Gastrocnemius medialis (tissue), 4 donors: ENCODE results near the gene IL15.

ENCODE experiments used
- CTCF ChIP-seq, 5 experiments: fragments of 450-650 bp in 3 of 5; fragments of 200-600 bp in 2 of 5; sonication (generic) in 2 of 5; IDR thresholded peaks in 4 of 5; conservative IDR thresholded peaks in 1 of 5; 1 replicate in 4 of 5; 2 replicates in 1 of 5; pipeline ENCODE4 v1.5.1; 2016 to 2019; ENCODE audit warnings: antibody characterized with exemption in 5 of 5, mild to moderate bottlenecking in 3 of 5, moderate library complexity in 3 of 5
- POLR2A ChIP-seq, 2 donors: fragments of 450-650 bp; IDR thresholded peaks; one replicate each; pipeline ENCODE4 v1.6.1; 2017; ENCODE audit warnings: antibody characterized with exemption in 2 of 2, mild to moderate bottlenecking in 2 of 2, moderate library complexity in 2 of 2

GRCh38 chr4:141692081-141692480 lies 55.7 kb downstream of the IL15 start:
- TF ChIP-seq CTCF (IDR thresholded peaks at IDR 0.05 in 4 of 5, conservative IDR thresholded peaks at IDR 0.05 in 1 of 5) (no peak), POLR2A (IDR thresholded peaks at IDR 0.05) (no peak)
